ENCODE data around the gene KLHL42. TPM values are rescaled to one million over a fixed set of nuclear protein-coding genes. Genes with fewer than 3 reads are reported as not detected.
"Not testable (repeated sequence)": the region's sequence is repeated elsewhere in the genome, so short reads cannot be mapped to it uniquely, and the experiment has no call there.

Gene KLHL42
- total RNA-seq: 10 to 100 TPM; 16.5 to 20.1 TPM

- H3K27ac ChIP-seq: peak within 1 kb of the TSS; percentile 93
- H3K36me3 ChIP-seq: no peaks in the 10 kb centered on the region
- peak within 1 kb of the TSS; percentile 77 to 91 for H3K9ac ChIP-seq (ENCODE audit: low read depth in 2 of 2, low read length in 2 of 2)
- no peak for TF ChIP-seq CTCF (IDR thresholded peaks at IDR 0.05)
- H3K27me3 ChIP-seq: no peaks in the 10 kb centered on the region
- H3K9me3 ChIP-seq: no peaks in the 10 kb centered on the region
- intact Hi-C loops (cut with DNase I): loop anchor here (10.0 kb wide), 1 partner anchor 45 kb away; no protein-coding TSS in a partner anchor
- H3K4me1 ChIP-seq: peaks cover 4% of the 10 kb centered on the region
- peak within 1 kb of the TSS; percentile 78 for H3K4me3 ChIP-seq
- DNase-seq: peak; percentile 64
Measured at GRCh38 chr12:27779920-27780611, at the start of gene KLHL42, which contains the start of gene MANSC4. KLHL42 (plus strand) TSS chr12:27780233; CDS start chr12:27780331, 98 bp downstream. MANSC4 (minus strand) TSS chr12:27780236; CDS start chr12:27771276, 8,960 bp downstream.

GRCh38 chr12:27732281-27732680 is 47.8 kb upstream of the KLHL42 start:
- intact Hi-C loops (cut with DNase I): loop anchor here (2.0 to 10.0 kb wide), 2 partner anchors 53 to 209 kb away; partner anchors contain the start of genes KLHL42 and MANSC4
- Histone ChIP-seq H3K4me3 (no peak overlapping the region), H3K9me3 (no peaks in the 10 kb centered on the region), H3K36me3 (no peaks in the 10 kb centered on the region), H3K27me3 (no peaks in the 10 kb centered on the region), H3K4me1 (no peaks in the 10 kb centered on the region), H3K27ac (no peak overlapping the region), H3K9ac (ENCODE audit: low read depth in 2 of 2, low read length in 2 of 2) (no peak overlapping the region)
- DNase-seq: no peak
- peak; percentile 19 for TF ChIP-seq CTCF (IDR thresholded peaks at IDR 0.05)

- Histone ChIP-seq H3K4me1 (no peaks in the 10 kb centered on the region), H3K9me3 (no peaks in the 10 kb centered on the region), H3K9ac (ENCODE audit: low read depth in 2 of 2, low read length in 2 of 2) (no peak overlapping the region), H3K27ac (no peak overlapping the region), H3K36me3 (no peaks in the 10 kb centered on the region), H3K27me3 (no peaks in the 10 kb centered on the region), H3K4me3 (no peak overlapping the region)
- intact Hi-C loops (cut with DNase I): loop anchor here (2.0 to 10.0 kb wide), 2 partner anchors 52 to 208 kb away; partner anchors contain the start of genes KLHL42 and MANSC4
- DNase-seq: no peak
- peak; percentile 74 for TF ChIP-seq CTCF (IDR thresholded peaks at IDR 0.05)
Measured at GRCh38 chr12:27733052-27733656, 46.9 kb upstream of the KLHL42 start.

- Histone ChIP-seq H3K9me3 (no peaks in the 10 kb centered on the region), H3K36me3 (no peaks in the 10 kb centered on the region)
Measured at GRCh38 chr12:27733791-27734190, 46.2 kb upstream of the KLHL42 start.

GRCh38 chr12:27734321-27734720 is 45.7 kb upstream of the KLHL42 start:
- not testable (repeated sequence) for H3K4me3 ChIP-seq; H3K27me3 ChIP-seq; H3K36me3 ChIP-seq; DNase-seq; H3K4me1 ChIP-seq; H3K9ac ChIP-seq (ENCODE audit: low read depth in 2 of 2, low read length in 2 of 2); H3K27ac ChIP-seq; H3K9me3 ChIP-seq
- intact Hi-C loops (cut with DNase I): loop anchor here (10.0 kb wide), 1 partner anchor 50 kb away; the partner anchor contains the start of genes KLHL42 and MANSC4

More at GRCh38 chr12:27733791-27734190, 46.2 kb upstream of the KLHL42 start:
- no peaks in the 10 kb centered on the region for H3K27me3 ChIP-seq
- H3K9ac ChIP-seq (ENCODE audit: low read depth in 2 of 2, low read length in 2 of 2): no peak overlapping the region
- DNase-seq: no peak
- intact Hi-C loops (cut with DNase I): loop anchor here (2.0 to 10.0 kb wide), 2 partner anchors 51 to 207 kb away; partner anchors contain the start of genes KLHL42 and MANSC4
- no peak overlapping the region for H3K27ac ChIP-seq
- no peaks in the 10 kb centered on the region for H3K4me1 ChIP-seq
- no peak overlapping the region for H3K4me3 ChIP-seq
- no peak for TF ChIP-seq CTCF (IDR thresholded peaks at IDR 0.05)
